Brain microvascular endothelial cell (primary cell): ENCODE data around the gene PPIB.
A peak's percentile ranks its signal among the peaks of the same experiment; 100 is the strongest.

Experiments
- DNase-seq: peaks from one replicate; pipeline ENCODE4 v3.0.0-alpha.2; 2020
- H3K27ac ChIP-seq: fragments of 250-450 bp; sonication (Bioruptor Pico); 2 replicates; pipeline ENCODE4 v1.5.1; 2020; ENCODE audit warnings: mild to moderate bottlenecking, moderate library complexity
- H3K27me3 ChIP-seq: fragments of 250-450 bp; sonication (Bioruptor Pico); replicated peaks from 2 replicates; pipeline ENCODE4 v1.5.1; 2020; ENCODE audit warnings: mild to moderate bottlenecking
- H3K36me3 ChIP-seq: fragments of 250-450 bp; sonication (Bioruptor Pico); replicated peaks from 2 replicates; pipeline ENCODE4 v1.5.1; 2020; ENCODE audit warnings: mild to moderate bottlenecking
- H3K4me3 ChIP-seq: 2 replicates; pipeline ENCODE4 v1.5.1; 2011; ENCODE audit warnings: low read depth, mild to moderate bottlenecking, control low read depth, low read length, moderate library complexity
- CTCF ChIP-seq: IDR thresholded peaks from 2 replicates; pipeline ENCODE4 v1.5.1; 2011; ENCODE audit warnings: low read depth, mild to moderate bottlenecking, moderate library complexity, low read length, control low read depth, inconsistent platforms; ENCODE audit errors: missing control alignments
- in situ Hi-C: cut with HindIII; loops from 2 replicates; pipeline ENCODE4 v1.10.0; 2017; ENCODE audit warnings: low sequenced_read_pairs, low pct_ligation_motif_present

PPIB gene

GRCh38 chr15:64137226-64137833 lies 25.5 kb downstream of the PPIB start:
- in situ Hi-C loops: no loop called here
- TF ChIP-seq CTCF: peak; percentile 8
- DNase-seq: no peak
- Histone ChIP-seq H3K27ac (no peak overlapping the region), H3K4me3 (no peak overlapping the region), H3K27me3 (no peaks in the 10 kb centered on the region), H3K36me3 (peaks cover 64% of the 10 kb centered on the region)

DNA sequence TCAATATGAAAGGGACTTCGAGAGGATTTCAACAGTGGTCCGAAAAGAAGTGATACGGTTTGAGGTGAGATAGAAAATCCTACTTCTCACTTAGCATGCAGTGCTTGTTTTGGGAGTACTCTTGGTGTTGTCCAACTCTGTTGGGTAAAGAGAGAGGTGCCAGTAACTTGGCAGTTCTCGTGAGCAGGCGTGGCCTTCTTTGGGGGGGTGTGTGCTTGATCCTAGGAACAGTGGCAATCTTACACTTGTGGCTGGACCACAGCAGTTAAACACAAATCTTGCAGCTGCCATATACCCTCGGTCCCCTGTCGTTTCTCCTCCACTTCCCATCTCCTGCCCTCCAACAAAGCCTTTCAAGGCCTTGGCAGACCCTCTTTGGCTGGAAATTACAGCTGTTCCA lies 26.5 kb downstream of the PPIB start:
- in situ Hi-C loops: no loop called here
- no peak for TF ChIP-seq CTCF
- peaks cover 69% of the 10 kb centered on the region for H3K36me3 ChIP-seq

GRCh38 chr15:64134345-64134829 lies 28.4 kb downstream of the PPIB start:
- no peak for TF ChIP-seq CTCF
- in situ Hi-C loops: no loop called here
- H3K27ac ChIP-seq: no peak overlapping the region

More for the DNA sequence above, 26.5 kb downstream of the PPIB start:
- DNase-seq: no peak
- no peak overlapping the region for H3K27ac ChIP-seq
- no peak overlapping the region for H3K4me3 ChIP-seq
- H3K27me3 ChIP-seq: no peaks in the 10 kb centered on the region

DNA sequence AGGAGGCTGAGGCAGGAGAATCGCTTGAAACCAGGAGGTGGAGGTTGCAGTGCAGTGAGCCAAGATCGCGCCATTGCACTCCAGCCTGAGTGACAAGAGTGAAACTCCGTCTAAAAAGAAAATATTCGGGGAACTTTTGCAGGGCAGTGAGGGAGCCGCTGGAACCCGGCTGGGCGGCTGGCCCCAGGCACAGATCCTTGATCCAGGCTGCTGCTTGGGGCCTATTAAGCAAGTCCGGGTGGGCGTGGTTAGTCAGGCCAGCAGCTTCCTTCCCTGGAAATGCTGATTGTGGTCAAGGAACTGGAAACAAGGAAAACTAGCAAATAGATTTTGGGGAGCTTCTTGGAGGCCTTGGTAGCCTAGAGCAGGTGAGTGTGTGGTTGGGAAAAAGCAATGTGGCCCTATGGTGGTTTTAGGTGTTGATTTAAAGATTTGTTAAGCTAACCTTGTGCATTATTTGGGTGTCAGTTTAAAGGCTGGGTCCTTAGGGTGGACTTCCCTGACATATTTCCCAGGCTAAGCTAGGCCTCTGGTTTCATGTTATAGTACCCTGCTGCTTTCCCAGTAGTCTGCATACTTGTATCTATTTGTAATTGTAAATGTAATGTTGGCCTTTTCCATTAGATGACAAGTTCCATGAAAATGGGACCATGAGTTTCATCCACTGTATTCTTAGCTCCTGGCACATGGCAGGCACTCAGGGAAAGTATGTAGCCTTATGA lies 29.0 kb downstream of the PPIB start:
- Histone ChIP-seq H3K27me3 (no peaks in the 10 kb centered on the region), H3K4me3 (no peak overlapping the region), H3K27ac (no peak overlapping the region), H3K36me3 (peaks cover 89% of the 10 kb centered on the region)
- TF ChIP-seq CTCF: no peak
- DNase-seq: no peak
- in situ Hi-C loops: no loop called here

More at GRCh38 chr15:64134345-64134829, 28.4 kb downstream of the PPIB start:
- Histone ChIP-seq H3K4me3 (no peak overlapping the region), H3K36me3 (peaks cover 84% of the 10 kb centered on the region), H3K27me3 (no peaks in the 10 kb centered on the region)
- no peak for DNase-seq

DNA sequence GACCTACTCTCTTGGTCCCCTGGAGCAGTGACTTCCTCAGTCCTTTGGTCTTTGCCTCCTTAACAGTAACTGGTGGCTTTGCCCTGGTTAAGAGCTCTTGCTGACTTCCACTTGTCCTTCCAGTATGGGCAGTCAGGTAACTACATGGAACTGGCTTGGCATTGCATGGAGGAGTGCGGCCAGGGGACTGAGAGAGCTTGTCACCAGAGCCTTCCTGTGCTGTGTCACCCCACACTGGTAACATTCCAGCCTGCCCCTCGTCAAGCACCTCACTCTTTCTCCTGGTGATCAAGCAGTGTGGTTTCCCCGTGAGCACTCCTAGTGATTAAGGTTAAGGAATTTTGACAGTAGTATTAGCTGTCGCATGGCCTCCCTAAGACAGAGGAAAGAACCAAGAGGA lies 30.6 kb downstream of the PPIB start:
- TF ChIP-seq CTCF: no peak
- no peaks in the 10 kb centered on the region for H3K27me3 ChIP-seq
- DNase-seq: no peak
- in situ Hi-C loops: no loop called here
- H3K4me3 ChIP-seq: no peak overlapping the region
- no peak overlapping the region for H3K27ac ChIP-seq
- peaks cover 92% of the 10 kb centered on the region for H3K36me3 ChIP-seq

- Histone ChIP-seq H3K27ac (no peak overlapping the region), H3K27me3 (no peaks in the 10 kb centered on the region), H3K36me3 (peaks cover 92% of the 10 kb centered on the region), H3K4me3 (no peak overlapping the region)
- TF ChIP-seq CTCF: no peak
- in situ Hi-C loops: no loop called here
- DNase-seq: no peak
These were observed 31.3 kb downstream of the PPIB start for GRCh38 chr15:64131547-64131946.
